ENCODE measurements around the gene PAMR1. TPM values are rescaled to one million over a fixed set of nuclear protein-coding genes. Genes with fewer than 3 reads are reported as not detected.

Gene PAMR1
- total and polyA plus RNA-seq, 2 donors: 1.9 to 5.6 TPM

- H3K27ac ChIP-seq (ENCODE audit: low read depth in 1 of 2, low read length in 1 of 2): no peak overlapping the region
- H3K27me3 ChIP-seq (ENCODE audit: control insufficient read depth in 2 of 2, insufficient read depth in 1 of 2, low read length in 1 of 2): peaks cover 10 to 32% of the 10 kb centered on the region in 2 donors
- H3K36me3 ChIP-seq (ENCODE audit: control insufficient read depth in 2 of 2, insufficient read depth in 2 of 2, low read length in 1 of 2): no peaks in the 10 kb centered on the region
- no peak overlapping the region for H3K4me3 ChIP-seq (ENCODE audit: low read length in 2 of 2)
- no peaks in the 10 kb centered on the region for H3K9me3 ChIP-seq (ENCODE audit: control insufficient read depth in 2 of 2, insufficient read depth in 1 of 2, low read length in 1 of 2)
- no peak for DNase-seq (ENCODE audit: low read depth in 6 of 9, low spot score in 9 of 9)
- WGBS: 86% methylated on average over 4 of the region's 4 CpGs
- H3K4me1 ChIP-seq (ENCODE audit: control insufficient read depth in 2 of 2, insufficient read depth in 2 of 2, low read length in 2 of 2): no peaks in the 10 kb centered on the region
Measured at GRCh38 chr11:35425603-35426212, 99.7 kb downstream of the PAMR1 start.

GRCh38 chr11:35424157-35424940 is 101.1 kb downstream of the PAMR1 start:
- H3K9me3 ChIP-seq (ENCODE audit: control insufficient read depth in 2 of 2, insufficient read depth in 1 of 2, low read length in 1 of 2): no peaks in the 10 kb centered on the region
- H3K4me1 ChIP-seq (ENCODE audit: control insufficient read depth in 2 of 2, insufficient read depth in 2 of 2, low read length in 2 of 2): peaks cover 0 to 5% of the 10 kb centered on the region in 2 donors
- peaks cover 24 to 45% of the 10 kb centered on the region in 2 donors for H3K27me3 ChIP-seq (ENCODE audit: control insufficient read depth in 2 of 2, insufficient read depth in 1 of 2, low read length in 1 of 2)
- no peaks in the 10 kb centered on the region for H3K36me3 ChIP-seq (ENCODE audit: control insufficient read depth in 2 of 2, insufficient read depth in 2 of 2, low read length in 1 of 2)
- H3K27ac ChIP-seq (ENCODE audit: low read depth in 1 of 2, low read length in 1 of 2): no peak overlapping the region
- no peak overlapping the region for H3K4me3 ChIP-seq (ENCODE audit: low read length in 2 of 2)
- 69% methylated on average over 4 of the region's 4 CpGs for WGBS
- no peak for DNase-seq (ENCODE audit: low read depth in 6 of 9, low spot score in 9 of 9)

GRCh38 chr11:35420371-35420770 is 105.0 kb downstream of the PAMR1 start:
- H3K27me3 ChIP-seq (ENCODE audit: control insufficient read depth in 2 of 2, insufficient read depth in 1 of 2, low read length in 1 of 2): peaks cover 49 to 83% of the 10 kb centered on the region in 2 donors
- no peak for DNase-seq (ENCODE audit: low read depth in 6 of 9, low spot score in 9 of 9)
- no peaks in the 10 kb centered on the region for H3K36me3 ChIP-seq (ENCODE audit: control insufficient read depth in 2 of 2, insufficient read depth in 2 of 2, low read length in 1 of 2)
- peaks cover 0 to 5% of the 10 kb centered on the region in 2 donors for H3K4me1 ChIP-seq (ENCODE audit: control insufficient read depth in 2 of 2, insufficient read depth in 2 of 2, low read length in 2 of 2)
- H3K4me3 ChIP-seq (ENCODE audit: low read length in 2 of 2): no peak overlapping the region
- no peak overlapping the region for H3K27ac ChIP-seq (ENCODE audit: low read depth in 1 of 2, low read length in 1 of 2)
- no peaks in the 10 kb centered on the region for H3K9me3 ChIP-seq (ENCODE audit: control insufficient read depth in 2 of 2, insufficient read depth in 1 of 2, low read length in 1 of 2)
- 8% methylated on average over 17 of the region's 17 CpGs for WGBS

- 2% methylated on average over 41 of the region's 41 CpGs for WGBS
- Histone ChIP-seq H3K27me3 (ENCODE audit: control insufficient read depth in 2 of 2, insufficient read depth in 1 of 2, low read length in 1 of 2) (peaks cover 49 to 86% of the 10 kb centered on the region in 2 donors), H3K27ac (ENCODE audit: low read depth in 1 of 2, low read length in 1 of 2) (no peak overlapping the region), H3K4me3 (ENCODE audit: low read length in 2 of 2) (peak overlapping the region in 1 of 2 donors; percentile 4), H3K36me3 (ENCODE audit: control insufficient read depth in 2 of 2, insufficient read depth in 2 of 2, low read length in 1 of 2) (no peaks in the 10 kb centered on the region), H3K4me1 (ENCODE audit: control insufficient read depth in 2 of 2, insufficient read depth in 2 of 2, low read length in 2 of 2) (peaks cover 0 to 5% of the 10 kb centered on the region in 2 donors), H3K9me3 (ENCODE audit: control insufficient read depth in 2 of 2, insufficient read depth in 1 of 2, low read length in 1 of 2) (no peaks in the 10 kb centered on the region)
- no peak for DNase-seq (ENCODE audit: low read depth in 6 of 9, low spot score in 9 of 9)
Measured at GRCh38 chr11:35419830-35420333, 105.5 kb downstream of the PAMR1 start.

- no peak for DNase-seq (ENCODE audit: low read depth in 6 of 9, low spot score in 9 of 9)
- no peaks in the 10 kb centered on the region for H3K9me3 ChIP-seq (ENCODE audit: control insufficient read depth in 2 of 2, insufficient read depth in 1 of 2, low read length in 1 of 2)
Measured at GRCh38 chr11:35419184-35419829, 106.1 kb downstream of the PAMR1 start, which contains the start of gene SLC1A2. TSS of gene SLC1A2 (minus strand) at chr11:35419558. CDS start at chr11:35418966, 592 bp downstream.

GRCh38 chr11:35418282-35419183 is 106.9 kb downstream of the PAMR1 start:
- Histone ChIP-seq H3K4me3 (ENCODE audit: low read length in 2 of 2) (peak overlapping the region in 1 of 2 donors; percentile 11), H3K36me3 (ENCODE audit: control insufficient read depth in 2 of 2, insufficient read depth in 2 of 2, low read length in 1 of 2) (no peaks in the 10 kb centered on the region), H3K9me3 (ENCODE audit: control insufficient read depth in 2 of 2, insufficient read depth in 1 of 2, low read length in 1 of 2) (no peaks in the 10 kb centered on the region), H3K4me1 (ENCODE audit: control insufficient read depth in 2 of 2, insufficient read depth in 2 of 2, low read length in 2 of 2) (peaks cover 0 to 5% of the 10 kb centered on the region in 2 donors), H3K27me3 (ENCODE audit: control insufficient read depth in 2 of 2, insufficient read depth in 1 of 2, low read length in 1 of 2) (peaks cover 51 to 90% of the 10 kb centered on the region in 2 donors), H3K27ac (ENCODE audit: low read depth in 1 of 2, low read length in 1 of 2) (no peak overlapping the region)
- 5% methylated on average over 69 of the region's 69 CpGs for WGBS
- DNase-seq (ENCODE audit: low read depth in 6 of 9, low spot score in 9 of 9): no peak

More at GRCh38 chr11:35419184-35419829, 106.1 kb downstream of the PAMR1 start, which contains the start of gene SLC1A2:
- H3K4me3 ChIP-seq (ENCODE audit: low read length in 2 of 2): peak within 1 kb of the TSS in 1 of 2 donors; percentile 11
- no peak within 1 kb of the TSS for H3K27ac ChIP-seq (ENCODE audit: low read depth in 1 of 2, low read length in 1 of 2)
- peaks cover 0 to 5% of the 10 kb centered on the region in 2 donors for H3K4me1 ChIP-seq (ENCODE audit: control insufficient read depth in 2 of 2, insufficient read depth in 2 of 2, low read length in 2 of 2)
- peaks cover 51 to 90% of the 10 kb centered on the region in 2 donors for H3K27me3 ChIP-seq (ENCODE audit: control insufficient read depth in 2 of 2, insufficient read depth in 1 of 2, low read length in 1 of 2)
- under 1% methylated on average over 71 of the region's 71 CpGs for WGBS
- no peaks in the 10 kb centered on the region for H3K36me3 ChIP-seq (ENCODE audit: control insufficient read depth in 2 of 2, insufficient read depth in 2 of 2, low read length in 1 of 2)

- Histone ChIP-seq H3K9me3 (ENCODE audit: control insufficient read depth in 2 of 2, insufficient read depth in 1 of 2, low read length in 1 of 2) (no peaks in the 10 kb centered on the region), H3K4me3 (ENCODE audit: low read length in 2 of 2) (no peak overlapping the region), H3K27me3 (ENCODE audit: control insufficient read depth in 2 of 2, insufficient read depth in 1 of 2, low read length in 1 of 2) (peaks cover 39 to 73% of the 10 kb centered on the region in 2 donors), H3K27ac (ENCODE audit: low read depth in 1 of 2, low read length in 1 of 2) (no peak overlapping the region), H3K4me1 (ENCODE audit: control insufficient read depth in 2 of 2, insufficient read depth in 2 of 2, low read length in 2 of 2) (peaks cover 0 to 5% of the 10 kb centered on the region in 2 donors), H3K36me3 (ENCODE audit: control insufficient read depth in 2 of 2, insufficient read depth in 2 of 2, low read length in 1 of 2) (no peaks in the 10 kb centered on the region)
- WGBS: 80% methylated on average over 2 of the region's 2 CpGs
- no peak for DNase-seq (ENCODE audit: low read depth in 6 of 9, low spot score in 9 of 9)
Measured at GRCh38 chr11:35415487-35415886, 109.9 kb downstream of the PAMR1 start.

- Histone ChIP-seq H3K27ac (ENCODE audit: low read depth in 1 of 2, low read length in 1 of 2) (no peak overlapping the region), H3K27me3 (ENCODE audit: control insufficient read depth in 2 of 2, insufficient read depth in 1 of 2, low read length in 1 of 2) (peaks cover 32 to 67% of the 10 kb centered on the region in 2 donors), H3K4me1 (ENCODE audit: control insufficient read depth in 2 of 2, insufficient read depth in 2 of 2, low read length in 2 of 2) (peaks cover 0 to 4% of the 10 kb centered on the region in 2 donors), H3K4me3 (ENCODE audit: low read length in 2 of 2) (no peak overlapping the region), H3K9me3 (ENCODE audit: control insufficient read depth in 2 of 2, insufficient read depth in 1 of 2, low read length in 1 of 2) (no peaks in the 10 kb centered on the region), H3K36me3 (ENCODE audit: control insufficient read depth in 2 of 2, insufficient read depth in 2 of 2, low read length in 1 of 2) (no peaks in the 10 kb centered on the region)
- DNase-seq (ENCODE audit: low read depth in 6 of 9, low spot score in 9 of 9): no peak
- WGBS: 67% methylated on average over 2 of the region's 2 CpGs
Measured at GRCh38 chr11:35414776-35415175, 110.6 kb downstream of the PAMR1 start.

All from thymus (tissue), 11 donors.